T-helper 1 cell treated with Interleukin-12 subunit alpha and Interleukin-12 subunit beta and Interleukin-4 antibody, amounts not matched to agents 30 ng/mL and 1 ng/mL, for 36 hours (primary cell): ENCODE results near the gene OR11H6. TPM values are rescaled to one million over a fixed set of nuclear protein-coding genes. Genes with fewer than 3 reads are reported as not detected.
"Not testable (repeated sequence)": the region's sequence is repeated elsewhere in the genome, so short reads cannot be mapped to it uniquely, and the experiment has no call there.

Source experiments
- intact Hi-C: fragments of 100-400 bp; cut with micrococcal nuclease; formaldehyde crosslinking; loops from one replicate; pipeline ENCODE4 v1.15.1; 2024
- total RNA-seq: library from RNA; stranded (reverse); gene quantifications from 2 replicates; pipeline ENCODE4 v1.2.3, GENCODE V29; 2022

OR11H6 gene, protein sequence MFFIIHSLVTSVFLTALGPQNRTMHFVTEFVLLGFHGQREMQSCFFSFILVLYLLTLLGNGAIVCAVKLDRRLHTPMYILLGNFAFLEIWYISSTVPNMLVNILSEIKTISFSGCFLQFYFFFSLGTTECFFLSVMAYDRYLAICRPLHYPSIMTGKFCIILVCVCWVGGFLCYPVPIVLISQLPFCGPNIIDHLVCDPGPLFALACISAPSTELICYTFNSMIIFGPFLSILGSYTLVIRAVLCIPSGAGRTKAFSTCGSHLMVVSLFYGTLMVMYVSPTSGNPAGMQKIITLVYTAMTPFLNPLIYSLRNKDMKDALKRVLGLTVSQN
- not detected in 2 replicates for total RNA-seq

DNA sequence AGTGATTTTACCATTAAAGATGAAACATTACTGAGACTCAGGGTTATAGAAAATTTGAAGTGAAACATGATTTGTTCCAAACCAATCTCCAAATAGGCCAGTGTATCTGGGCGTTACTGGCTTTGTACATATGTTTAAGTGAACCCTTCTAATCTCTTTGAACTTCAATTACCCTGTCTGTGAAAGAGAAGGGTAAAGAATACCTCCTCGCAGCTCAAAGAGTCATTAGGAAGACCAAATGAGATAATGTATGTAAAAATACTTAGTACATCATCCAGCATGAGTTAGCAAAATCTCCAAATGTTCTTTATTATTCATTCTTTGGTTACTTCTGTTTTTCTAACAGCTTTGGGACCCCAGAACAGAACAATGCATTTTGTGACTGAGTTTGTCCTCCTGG lies at the start of gene OR11H6:
Gene OR11H6 (plus strand): TSS at position 301 of the 400 bp plus-strand sequence. CDS start 0 bp downstream, at position 301.
- intact Hi-C loops: no loop called here

DNA sequence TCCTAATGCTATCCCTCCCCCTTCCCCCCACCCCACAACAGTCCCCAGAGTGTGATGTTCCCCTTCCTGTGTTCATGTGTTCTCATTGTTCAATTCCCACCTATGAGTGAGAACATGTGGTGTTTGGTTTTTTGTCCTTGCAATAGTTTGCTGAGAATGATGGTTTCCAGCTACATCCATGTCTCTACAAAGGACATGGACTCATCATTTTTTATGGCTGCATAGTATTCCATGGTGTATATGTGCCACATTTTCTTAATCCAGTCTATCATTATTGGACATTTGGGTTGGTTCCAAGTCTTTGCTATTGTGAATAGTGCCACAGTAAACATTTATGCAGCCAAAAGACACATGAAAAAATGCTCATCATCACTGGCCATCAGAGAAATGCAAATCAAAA lies 49.3 kb upstream of the OR11H6 start:
- intact Hi-C loops: not testable (repeated sequence)

DNA sequence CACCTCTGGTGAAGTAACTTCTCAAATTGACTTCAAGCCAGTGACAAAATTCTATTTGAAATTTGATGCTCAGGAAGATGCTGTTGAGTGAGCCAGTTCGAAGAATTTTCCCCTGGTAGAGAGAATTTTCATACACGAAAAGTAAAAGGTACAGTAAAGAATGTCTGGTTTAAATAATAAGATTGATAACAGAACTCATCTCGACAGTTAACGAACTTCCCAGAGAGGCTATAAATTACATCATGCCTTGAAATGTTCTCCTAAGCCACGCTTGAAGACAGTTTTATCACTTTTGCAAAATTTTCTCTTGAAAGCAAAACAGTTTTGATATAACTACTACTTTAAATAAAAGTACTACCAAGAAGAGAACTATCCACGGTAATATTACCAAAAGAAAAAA lies 47.2 kb upstream of the OR11H6 start:
- intact Hi-C loops: no loop called here

DNA sequence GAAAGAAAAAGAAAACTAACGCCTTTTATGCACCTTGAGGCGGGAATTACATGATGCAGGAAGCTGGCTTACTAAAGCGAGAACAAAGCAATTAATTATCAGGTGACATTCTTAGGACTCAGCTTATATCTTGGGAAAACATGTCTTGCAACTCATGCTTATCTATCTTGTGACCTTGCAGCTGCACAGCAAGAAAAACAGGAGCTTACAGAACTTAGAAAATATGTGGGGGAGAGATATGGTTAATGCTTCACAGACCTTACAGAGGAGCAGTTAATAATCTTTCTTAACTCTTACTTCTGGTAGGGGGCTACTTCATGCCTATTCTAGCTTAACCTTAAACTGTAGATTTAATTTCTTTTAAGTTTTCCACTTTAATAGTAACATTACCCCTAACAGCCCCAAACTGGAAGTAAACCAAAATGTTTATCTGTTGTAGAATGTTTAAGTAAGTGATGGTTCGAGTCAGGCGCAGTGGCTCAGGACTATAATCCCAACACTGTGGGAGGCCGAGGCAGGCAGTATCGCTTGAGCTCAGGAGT lies 46.0 kb upstream of the OR11H6 start:
- intact Hi-C loops: no loop called here

DNA sequence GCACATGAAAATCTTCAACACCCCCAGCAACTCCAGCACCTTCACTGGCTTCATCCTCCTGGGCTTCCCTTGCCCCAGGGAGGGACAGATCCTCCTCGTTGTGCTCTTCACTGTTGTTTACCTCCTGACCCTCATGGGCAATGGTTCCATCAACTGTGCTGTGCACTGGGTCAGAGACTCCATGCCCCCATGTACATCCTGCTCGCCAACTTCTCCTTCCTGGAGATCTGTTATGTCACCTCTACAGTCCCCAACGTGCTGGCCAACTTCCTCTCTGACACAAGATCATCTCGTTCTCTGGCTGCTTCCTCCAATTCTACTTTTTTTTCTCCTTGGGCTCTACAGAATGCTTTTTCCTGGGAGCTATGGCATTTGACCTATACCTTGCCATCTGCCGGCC lies 44.3 kb upstream of the OR11H6 start:
- intact Hi-C loops: no loop called here

DNA sequence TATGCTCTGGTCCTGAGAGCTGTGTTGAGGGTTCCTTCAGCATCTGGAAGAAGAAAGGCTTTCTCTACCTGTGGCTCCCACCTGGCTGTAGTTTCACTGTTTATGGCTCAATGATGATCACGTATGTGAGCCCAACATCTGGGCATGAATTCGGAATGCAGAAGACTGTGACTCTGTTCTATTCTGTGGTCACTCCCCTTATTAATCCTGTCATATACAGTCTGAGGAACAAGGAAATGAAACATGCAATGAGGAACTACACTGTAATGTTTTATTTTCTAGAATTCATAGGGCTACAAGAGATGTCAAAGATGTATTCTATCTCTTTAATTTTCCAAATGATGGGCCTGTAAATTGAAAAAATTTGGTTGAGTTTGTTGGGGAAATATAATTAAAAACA lies 43.6 kb upstream of the OR11H6 start:
- intact Hi-C loops: no loop called here

DNA sequence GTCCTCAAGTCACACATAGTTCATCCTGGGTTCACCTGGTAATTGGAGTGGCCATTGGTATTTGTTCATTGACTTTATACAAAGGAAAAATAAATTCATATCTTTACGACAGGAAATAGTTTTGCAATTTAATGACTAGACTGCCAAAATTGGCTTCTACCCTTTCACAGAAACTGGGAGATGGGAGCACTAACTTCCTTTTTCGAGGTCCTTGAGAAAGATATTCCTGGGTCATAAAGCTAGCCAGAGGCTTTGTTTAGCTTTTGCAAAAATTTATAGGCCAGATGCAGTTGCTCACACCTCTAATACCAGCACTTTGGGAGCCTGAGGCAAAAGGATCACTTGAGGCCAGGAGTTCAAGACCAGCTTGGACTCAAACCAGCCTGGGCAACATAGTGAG lies 43.0 kb upstream of the OR11H6 start:
- intact Hi-C loops: no loop called here

DNA sequence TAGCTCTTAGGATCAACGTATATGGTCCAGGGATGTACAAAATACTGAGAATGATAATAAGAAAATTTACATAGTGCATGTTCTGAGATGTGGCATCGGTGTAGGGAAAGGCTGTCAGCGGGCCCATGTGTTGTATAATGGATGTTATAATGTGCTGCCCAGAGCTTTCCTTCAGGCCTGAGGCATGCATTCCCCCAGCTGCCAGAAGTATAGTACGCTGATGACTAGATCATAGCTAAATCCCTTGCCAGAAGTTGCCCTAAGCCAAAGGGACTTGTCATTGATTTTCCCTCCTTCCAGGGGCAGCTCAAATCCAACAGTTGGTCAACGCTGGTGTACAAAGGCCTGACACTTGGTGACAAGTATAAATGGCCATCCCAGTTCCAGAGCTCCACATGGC lies 39.3 kb upstream of the OR11H6 start:
- intact Hi-C loops: no loop called here

DNA sequence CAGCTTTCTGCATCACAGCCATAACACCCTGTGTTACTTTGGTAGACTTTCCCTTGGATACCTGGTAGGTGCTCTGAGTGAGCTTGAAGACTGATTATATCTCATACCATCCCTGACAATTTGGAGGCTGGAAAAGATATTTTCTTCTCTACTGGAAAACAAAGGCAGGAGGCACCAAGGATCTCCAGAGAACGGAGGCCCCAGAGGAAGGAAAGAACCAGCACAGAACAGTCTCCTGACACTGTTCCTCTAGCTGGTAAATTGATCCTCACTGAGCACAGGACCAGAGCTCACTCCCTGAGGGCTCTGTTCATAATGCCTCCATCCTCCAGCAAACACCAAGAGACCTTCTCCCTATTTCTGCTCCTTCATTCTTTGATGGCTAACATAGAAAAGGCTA lies 32.9 kb upstream of the OR11H6 start, which contains the start of gene OR11G2:
Gene OR11G2 (plus strand): TSS at position 301 of the 400 bp plus-strand sequence. CDS start 6,542 bp downstream, outside the sequence.
- intact Hi-C loops: no loop called here

DNA sequence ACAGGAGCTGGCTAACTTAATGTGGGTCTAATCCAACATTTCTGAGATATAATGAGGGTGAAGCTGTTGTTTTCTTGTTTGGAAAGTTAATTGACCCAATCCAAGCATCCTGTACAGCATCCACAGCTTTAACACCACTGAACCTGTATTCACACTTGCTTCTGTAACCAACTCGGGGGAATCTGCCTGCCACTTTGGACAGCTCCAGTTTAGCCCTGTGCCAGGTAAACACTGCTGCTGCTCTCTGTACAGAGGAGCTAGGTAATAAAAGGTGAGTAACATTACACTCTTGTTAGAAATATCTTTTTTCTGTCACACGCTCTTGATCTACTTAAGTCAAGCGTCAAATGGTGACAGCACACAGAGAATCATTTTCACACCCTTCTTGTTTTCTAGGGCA lies 32.1 kb upstream of the OR11H6 start:
- intact Hi-C loops: no loop called here

DNA sequence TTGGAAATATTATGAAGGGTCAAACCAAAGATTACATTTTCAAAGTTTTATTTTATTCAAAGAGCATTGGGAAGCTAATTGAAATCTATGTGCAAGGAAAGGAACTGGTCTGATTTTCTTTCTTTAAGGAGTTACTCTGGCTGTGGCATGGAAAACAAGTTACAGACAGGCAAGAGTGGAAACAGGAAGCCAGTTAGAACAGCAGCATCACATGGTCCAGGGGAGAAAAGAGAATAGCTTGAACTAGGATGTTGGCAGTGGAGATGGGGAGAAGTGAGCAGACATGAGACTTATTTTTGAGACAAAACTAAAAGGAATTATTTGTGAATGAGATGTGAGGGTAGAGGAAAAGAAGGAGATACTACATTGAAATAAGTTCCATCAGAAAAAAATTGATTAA lies 29.4 kb upstream of the OR11H6 start:
- intact Hi-C loops: no loop called here

DNA sequence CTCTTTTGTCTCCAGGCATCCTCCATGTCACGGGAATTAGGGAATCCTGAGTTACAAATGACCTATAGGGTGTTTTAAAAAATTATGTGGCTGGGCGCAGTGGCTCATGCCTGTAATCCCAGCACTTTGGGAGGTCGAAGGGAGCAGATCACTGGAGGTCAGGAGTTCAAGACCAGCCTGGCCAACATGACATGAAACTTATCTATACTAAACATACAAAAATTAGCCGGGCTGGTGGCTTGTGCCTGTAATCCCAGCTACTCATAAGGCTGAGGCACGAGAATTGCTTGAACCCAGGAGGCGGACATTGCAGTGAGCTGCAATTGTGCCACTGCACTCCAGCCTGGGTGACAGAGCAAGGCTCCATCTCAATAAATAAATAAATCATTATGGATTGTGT lies 28.3 kb upstream of the OR11H6 start:
- intact Hi-C loops: not testable (repeated sequence)

DNA sequence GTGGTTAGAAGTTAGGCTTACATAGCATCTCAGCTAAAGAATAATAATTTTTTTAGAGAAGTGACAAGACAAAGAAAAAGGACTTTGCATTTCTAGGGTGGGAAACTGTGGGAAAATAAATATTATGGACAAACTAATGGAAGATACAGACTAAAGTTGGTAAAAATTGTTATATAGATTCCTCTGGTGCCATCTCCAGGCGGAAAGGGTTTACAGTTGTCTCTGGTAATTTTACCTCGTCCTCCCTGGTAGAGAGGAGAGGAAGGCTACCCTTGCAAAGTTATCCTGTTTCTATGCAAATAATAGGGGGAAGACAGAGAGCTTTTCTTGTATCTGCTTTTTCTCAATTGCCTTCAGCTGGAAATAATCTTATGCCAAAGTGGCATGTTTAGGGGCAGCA lies 27.6 kb upstream of the OR11H6 start:
- intact Hi-C loops: no loop called here

DNA sequence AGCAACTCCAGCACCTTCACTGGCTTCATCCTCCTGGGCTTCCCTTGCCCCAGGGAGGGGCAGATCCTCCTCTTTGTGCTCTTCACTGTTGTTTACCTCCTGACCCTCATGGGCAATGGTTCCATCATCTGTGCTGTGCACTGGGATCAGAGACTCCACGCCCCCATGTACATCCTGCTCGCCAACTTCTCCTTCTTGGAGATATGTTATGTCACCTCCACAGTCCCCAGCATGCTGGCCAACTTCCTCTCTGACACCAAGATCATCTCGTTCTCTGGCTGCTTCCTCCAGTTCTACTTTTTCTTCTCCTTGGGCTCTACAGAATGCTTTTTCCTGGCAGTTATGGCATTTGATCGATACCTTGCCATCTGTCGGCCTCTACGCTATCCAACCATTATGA lies 26.1 kb upstream of the OR11H6 start:
- intact Hi-C loops: no loop called here

DNA sequence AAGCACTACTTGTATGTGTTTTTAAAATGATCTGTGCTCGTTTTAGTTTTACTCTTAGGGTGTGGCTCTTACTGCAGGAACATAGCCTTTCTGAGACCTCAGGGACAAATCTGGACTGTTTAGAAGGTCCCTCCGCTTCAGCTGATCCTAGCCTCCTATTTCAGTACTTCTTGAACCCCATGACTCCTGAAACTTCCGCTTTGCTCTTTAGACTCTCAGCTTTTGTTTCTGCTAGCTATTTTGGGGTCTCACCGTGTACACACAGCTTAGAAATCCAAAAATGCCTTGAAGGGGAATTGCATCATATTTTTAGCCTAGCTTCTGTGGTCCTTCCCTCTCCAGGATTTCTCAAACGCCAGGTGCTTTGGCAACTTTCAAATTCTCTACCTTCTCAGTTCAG lies 24.5 kb upstream of the OR11H6 start:
- intact Hi-C loops: no loop called here

DNA sequence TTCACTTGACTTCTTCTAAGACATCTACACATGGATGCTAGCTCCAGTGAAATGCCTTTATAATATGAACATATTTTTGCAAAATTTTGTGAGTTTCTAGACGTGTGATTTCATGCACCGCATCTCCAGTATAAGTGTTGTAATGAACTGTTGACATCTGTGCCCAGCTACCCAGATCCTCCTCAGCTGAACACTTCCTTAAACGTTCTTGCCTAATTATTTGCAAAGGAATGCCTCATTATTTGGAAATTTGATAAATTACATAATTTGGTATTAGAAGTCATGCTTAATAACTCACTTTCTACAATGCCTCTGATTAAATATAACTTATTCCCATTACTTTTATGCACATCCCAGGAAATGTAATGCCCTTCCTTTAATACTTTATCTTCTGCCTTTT lies 18.8 kb upstream of the OR11H6 start:
- intact Hi-C loops: no loop called here

DNA sequence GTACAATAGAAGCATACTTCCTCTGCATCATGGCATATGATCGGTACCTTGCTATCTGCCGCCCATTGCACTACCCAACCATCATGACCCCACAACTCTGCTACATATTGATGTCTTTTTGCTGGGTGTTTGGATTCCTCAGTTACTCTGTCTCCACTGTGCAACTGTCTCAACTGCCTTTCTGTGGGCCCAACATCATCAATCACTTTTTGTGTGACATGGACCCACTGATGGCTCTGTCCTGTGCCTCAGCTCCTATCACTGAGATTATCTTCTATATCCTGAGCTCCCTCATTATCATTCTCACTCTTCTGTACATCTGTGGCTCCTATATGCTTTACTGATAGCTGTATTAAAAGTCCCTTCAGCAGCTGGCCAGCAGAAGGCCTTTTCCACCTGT lies 13.9 kb upstream of the OR11H6 start:
- intact Hi-C loops: no loop called here

DNA sequence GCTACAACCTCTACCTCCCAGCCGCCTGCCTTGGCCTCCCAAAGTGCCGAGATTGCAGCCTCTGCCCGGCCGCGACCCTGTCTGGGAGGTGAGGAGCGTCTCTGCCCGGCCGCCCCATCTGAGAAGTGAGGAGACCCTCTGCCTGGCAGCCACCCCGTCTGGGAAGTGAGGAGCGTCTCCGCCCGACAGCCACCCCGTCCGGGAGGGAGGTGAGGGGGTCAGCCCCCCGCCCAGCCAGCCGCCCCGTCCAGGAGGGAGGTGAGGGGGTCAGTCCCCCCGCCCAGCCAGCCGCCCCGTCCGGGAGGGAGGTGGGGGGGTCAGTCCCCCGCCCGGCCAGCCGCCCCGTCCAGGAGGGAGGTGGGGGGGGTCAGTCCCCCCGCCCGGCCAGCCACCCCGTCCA lies 11.1 kb upstream of the OR11H6 start:
- intact Hi-C loops: not testable (repeated sequence)

DNA sequence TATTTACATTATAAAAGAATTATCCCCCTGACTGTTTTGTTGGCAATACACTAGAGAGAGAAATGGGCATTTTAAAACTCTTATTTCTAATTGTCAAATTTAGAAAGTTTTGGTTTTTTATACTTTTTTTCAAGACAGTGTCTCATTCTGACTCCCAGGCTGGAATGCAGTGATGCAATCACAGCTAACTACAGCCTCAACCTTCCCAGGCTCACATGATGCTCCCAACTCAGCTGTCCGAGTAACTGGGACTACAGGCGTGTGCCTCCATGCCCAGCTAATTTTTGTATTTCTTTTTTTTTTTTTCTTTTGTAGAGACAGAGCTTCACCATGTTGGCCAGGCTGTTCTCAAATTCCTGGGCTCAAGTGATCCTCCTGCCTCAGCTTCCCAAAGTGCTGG lies 8.3 kb upstream of the OR11H6 start:
- intact Hi-C loops: no loop called here

DNA sequence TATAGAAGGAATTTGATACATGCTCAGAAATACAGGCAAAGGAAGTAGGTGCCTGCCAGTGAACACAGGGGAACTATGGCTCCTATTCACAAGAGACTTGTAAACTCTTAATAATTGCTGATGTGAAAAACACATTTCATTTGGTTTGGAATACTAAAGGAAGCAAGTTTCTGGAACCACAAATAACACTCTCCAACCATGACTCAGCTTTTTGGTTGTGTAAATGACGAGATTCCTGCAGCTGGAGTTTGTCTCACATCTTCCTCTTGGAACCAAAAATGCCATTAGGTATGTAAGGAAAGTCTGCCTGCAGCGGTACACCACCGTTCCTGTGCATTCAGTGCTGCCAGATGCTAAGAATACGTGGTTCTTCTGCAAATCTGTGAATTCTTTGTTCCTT lies 4.5 kb upstream of the OR11H6 start:
- intact Hi-C loops: no loop called here

DNA sequence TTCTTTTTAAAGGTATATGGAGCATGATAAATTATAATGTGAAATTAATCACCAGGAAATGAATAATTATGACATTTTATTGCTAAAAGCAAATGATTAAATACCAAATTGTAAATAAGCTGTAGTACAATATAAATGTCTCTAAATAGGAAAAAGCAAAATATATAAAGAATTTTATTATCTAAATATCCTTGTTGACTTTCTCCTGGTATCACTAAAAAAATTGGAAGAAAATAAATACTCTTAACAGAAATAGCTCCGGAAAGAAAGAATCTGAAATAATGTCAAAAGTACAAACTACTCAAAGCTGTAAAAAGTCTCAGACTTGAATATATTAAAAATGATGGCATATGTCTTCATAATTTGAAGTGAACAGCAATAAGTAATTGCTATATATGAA lies 5.2 kb downstream of the OR11H6 start, which contains the start of gene OR11H7:
Gene OR11H7 (plus strand): TSS at position 301 of the 400 bp plus-strand sequence.
- intact Hi-C loops: no loop called here

DNA sequence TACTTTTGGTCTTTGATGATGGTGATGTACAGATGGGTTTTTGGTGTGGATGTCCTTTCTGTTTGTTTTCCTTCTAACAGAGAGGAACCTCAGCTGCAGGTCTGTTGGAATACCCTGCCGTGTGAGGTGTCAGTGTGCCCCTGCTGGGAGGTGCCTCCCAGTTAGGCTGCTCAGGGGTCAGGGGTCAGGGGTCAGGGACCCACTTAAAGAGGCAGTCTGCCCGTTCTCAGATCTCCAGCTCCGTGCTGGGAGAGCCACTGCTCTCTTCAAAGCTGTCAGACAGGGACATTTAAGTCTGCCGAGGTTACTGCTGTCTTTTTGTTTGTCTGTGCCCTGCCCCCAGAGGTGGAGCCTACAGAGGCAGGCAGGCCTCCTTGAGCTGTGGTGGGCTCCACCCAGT lies 11.9 kb downstream of the OR11H6 start:
- intact Hi-C loops: not testable (repeated sequence)

DNA sequence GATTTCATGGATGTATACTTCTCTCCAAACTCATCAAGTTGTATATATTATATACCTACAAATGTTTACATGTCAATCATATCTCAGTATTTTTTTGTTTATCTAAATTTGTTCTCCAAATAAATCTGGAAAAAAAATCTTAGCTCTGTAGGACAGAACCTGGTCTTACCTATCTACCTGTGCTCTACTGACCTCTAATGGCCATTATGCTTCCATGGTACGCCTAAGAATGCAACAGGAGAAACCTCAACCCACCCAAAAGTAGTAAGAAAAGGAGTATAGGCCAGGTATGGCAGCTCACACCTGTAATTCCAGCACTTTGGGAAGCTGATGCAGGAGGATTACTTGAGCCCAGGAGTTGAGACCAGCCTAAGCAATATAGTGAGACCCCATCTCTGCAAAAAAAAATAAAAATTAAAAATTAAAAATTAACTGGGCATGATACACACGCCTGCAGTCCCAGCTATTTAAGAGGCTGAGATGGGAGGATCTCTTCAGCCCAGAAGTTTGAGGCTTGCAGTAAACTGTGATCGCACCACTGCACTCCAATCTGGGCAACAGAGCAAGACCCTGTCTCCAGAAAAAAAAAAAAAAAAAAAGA lies 24.2 kb downstream of the OR11H6 start:
- intact Hi-C loops: no loop called here
